ENCODE measurements around the gene C14orf180.

DNA sequence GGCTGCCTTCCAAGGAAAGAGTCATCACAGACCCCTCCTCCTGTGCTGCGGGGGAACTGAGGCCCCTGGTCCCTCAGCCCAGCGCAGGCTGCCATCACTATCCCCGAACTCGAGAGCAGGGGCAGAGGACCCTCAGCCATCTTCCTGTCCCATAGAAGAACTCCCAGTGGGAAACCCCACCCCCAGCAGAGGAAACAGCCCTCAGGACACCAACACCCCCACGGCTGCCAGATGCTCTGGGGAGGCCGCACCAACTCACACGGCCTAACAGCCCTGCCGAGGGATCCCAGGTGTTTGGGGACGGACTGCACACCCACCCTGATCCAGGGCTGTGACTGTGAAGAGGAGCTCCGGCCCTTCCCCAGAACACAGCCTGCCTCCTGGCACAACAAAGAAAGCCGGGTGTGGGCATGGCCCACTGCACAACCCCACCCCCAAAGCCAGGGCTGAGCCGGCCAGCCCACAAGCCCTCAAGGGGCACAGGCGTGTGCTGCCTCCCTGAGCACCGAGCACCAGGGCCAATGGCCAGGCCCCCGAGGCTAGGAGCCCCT lies 16.3 kb upstream of the C14orf180 start:
- TF ChIP-seq GATA2 (IDR thresholded peaks at IDR 0.05; ENCODE audit: low read depth, low read length) (no peak), GATA3 (IDR thresholded peaks at IDR 0.05; ENCODE audit: low read depth, low read length) (no peak)

All from SH-SY5Y (cell line).